ENCODE data around the gene SNRNP25. TPM values are rescaled to one million over a fixed set of nuclear protein-coding genes. Genes with fewer than 3 reads are reported as not detected.

The SNRNP25 gene
- total and polyA plus RNA-seq, 3 experiments from 2014 or later, result 16.3 to 110 (median 108) TPM

DNA sequence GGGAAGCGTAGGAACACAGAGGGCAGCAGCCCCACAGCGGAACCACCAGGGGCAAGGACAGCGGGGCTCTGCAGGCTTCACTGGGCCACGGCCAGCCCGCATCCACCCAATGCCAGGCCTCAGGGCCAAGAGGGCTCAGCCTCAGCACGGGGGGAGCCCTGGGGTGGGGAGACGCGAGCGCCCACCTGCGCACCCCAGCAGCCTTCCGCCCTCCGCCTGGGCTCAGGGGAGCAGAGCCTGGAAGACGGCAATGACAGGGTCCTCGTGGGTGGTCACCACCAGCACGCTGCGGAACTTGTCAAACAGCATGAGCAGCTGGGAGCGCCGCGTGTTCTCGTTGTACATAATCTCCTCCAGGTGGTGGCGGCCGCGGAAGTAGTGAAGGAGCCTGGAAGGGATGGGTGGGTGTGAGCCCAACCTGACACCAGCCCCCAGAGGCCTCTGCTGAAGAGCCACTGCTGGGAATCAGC, 32.9 kb downstream of the SNRNP25 start:
- Mint-ChIP-seq H3K27ac (no peak overlapping the region), H3K36me3 (peaks cover 0 to 52% (median 2%) of the 10 kb centered on the region in 3 donors), H3K4me3 (no peak overlapping the region), H3K4me1 (peaks cover 24 to 29% (median 24%) of the 10 kb centered on the region in 3 donors), H3K9me3 (no peaks in the 10 kb centered on the region), H3K27me3 (peaks cover 0 to 1% of the 10 kb centered on the region in 2 donors)
- Histone ChIP-seq H3K36me3 (ENCODE audit: insufficient read depth, low read length) (no peaks in the 10 kb centered on the region), H3K9me3 (ENCODE audit: low read length) (no peaks in the 10 kb centered on the region), H3K4me3 (ENCODE audit: low read length) (no peak overlapping the region), H3K27me3 (ENCODE audit: insufficient read depth, low read length, poor library complexity, severe bottlenecking) (no peaks in the 10 kb centered on the region), H3K4me1 (ENCODE audit: insufficient read depth, low read length) (peaks cover 19% of the 10 kb centered on the region), H3K27ac (ENCODE audit: low read depth, low read length) (no peak overlapping the region)
- DNase-seq, result peak in 1 of 5 donors; percentile 46
- POLR2A ChIA-PET, result no interaction called here
- CTCF ChIA-PET, result interaction anchor here (3.7 to 5.0 kb wide), 2 partner anchors 10 to 21 kb away, joined by 21 to 25 read pairs; no protein-coding TSS in a partner anchor

GRCh38 chr16:88613-89012, 35.0 kb downstream of the SNRNP25 start:
- Mint-ChIP-seq H3K9me3 (no peaks in the 10 kb centered on the region), H3K27me3 (peaks cover 0 to 1% of the 10 kb centered on the region in 2 donors), H3K36me3 (peaks cover 0 to 60% (median 2%) of the 10 kb centered on the region in 3 donors), H3K4me1 (peaks cover 16 to 17% (median 16%) of the 10 kb centered on the region in 3 donors), H3K27ac (no peak overlapping the region), H3K4me3 (no peak overlapping the region)
- no peak for DNase-seq
- Histone ChIP-seq H3K27ac (ENCODE audit: low read depth, low read length) (no peak overlapping the region), H3K9me3 (ENCODE audit: low read length) (no peaks in the 10 kb centered on the region), H3K36me3 (ENCODE audit: insufficient read depth, low read length) (no peaks in the 10 kb centered on the region), H3K27me3 (ENCODE audit: insufficient read depth, low read length, poor library complexity, severe bottlenecking) (no peaks in the 10 kb centered on the region), H3K4me1 (ENCODE audit: insufficient read depth, low read length) (peaks cover 17% of the 10 kb centered on the region), H3K4me3 (ENCODE audit: low read length) (no peak overlapping the region)
- CTCF ChIA-PET, result interaction anchor here (1.7 kb wide), 1 partner anchor 23 kb away, joined by 7 read pairs; no protein-coding TSS in a partner anchor
- POLR2A ChIA-PET, result interaction anchor here (0.6 kb wide), 1 partner anchor 335 kb away, joined by 8 read pairs; no protein-coding TSS in a partner anchor

- ChIA-PET POLR2A (no interaction called here), CTCF (interaction anchor here (1.7 kb wide), 1 partner anchor 24 kb away, joined by 7 read pairs; no protein-coding TSS in a partner anchor)
- no peak for DNase-seq
- Histone ChIP-seq H3K27ac (ENCODE audit: low read depth, low read length) (no peak overlapping the region), H3K4me1 (ENCODE audit: insufficient read depth, low read length) (peaks cover 7% of the 10 kb centered on the region), H3K4me3 (ENCODE audit: low read length) (no peak overlapping the region), H3K27me3 (ENCODE audit: insufficient read depth, low read length, poor library complexity, severe bottlenecking) (no peaks in the 10 kb centered on the region), H3K9me3 (ENCODE audit: low read length) (no peaks in the 10 kb centered on the region), H3K36me3 (ENCODE audit: insufficient read depth, low read length) (no peaks in the 10 kb centered on the region)
- Mint-ChIP-seq H3K4me3 (no peak overlapping the region), H3K36me3 (peaks cover 0 to 54% (median 2%) of the 10 kb centered on the region in 3 donors), H3K9me3 (no peaks in the 10 kb centered on the region), H3K27ac (peak overlapping the region in 1 of 8 donors; percentile 33), H3K4me1 (peaks cover 6 to 7% (median 6%) of the 10 kb centered on the region in 3 donors), H3K27me3 (peaks cover 0 to under 1% of the 10 kb centered on the region in 2 donors)
Measured at GRCh38 chr16:89391-90302, 36.0 kb downstream of the SNRNP25 start.

- CTCF ChIA-PET, result interaction anchor here (9.1 kb wide), 1 partner anchor 28 kb away, joined by 201 read pairs; no protein-coding TSS in a partner anchor
- H3K36me3 Mint-ChIP-seq, result peaks cover 0 to 43% (median 2%) of the 10 kb centered on the region in 3 donors
Measured at GRCh38 chr16:91484-91883, 37.9 kb downstream of the SNRNP25 start.

DNA sequence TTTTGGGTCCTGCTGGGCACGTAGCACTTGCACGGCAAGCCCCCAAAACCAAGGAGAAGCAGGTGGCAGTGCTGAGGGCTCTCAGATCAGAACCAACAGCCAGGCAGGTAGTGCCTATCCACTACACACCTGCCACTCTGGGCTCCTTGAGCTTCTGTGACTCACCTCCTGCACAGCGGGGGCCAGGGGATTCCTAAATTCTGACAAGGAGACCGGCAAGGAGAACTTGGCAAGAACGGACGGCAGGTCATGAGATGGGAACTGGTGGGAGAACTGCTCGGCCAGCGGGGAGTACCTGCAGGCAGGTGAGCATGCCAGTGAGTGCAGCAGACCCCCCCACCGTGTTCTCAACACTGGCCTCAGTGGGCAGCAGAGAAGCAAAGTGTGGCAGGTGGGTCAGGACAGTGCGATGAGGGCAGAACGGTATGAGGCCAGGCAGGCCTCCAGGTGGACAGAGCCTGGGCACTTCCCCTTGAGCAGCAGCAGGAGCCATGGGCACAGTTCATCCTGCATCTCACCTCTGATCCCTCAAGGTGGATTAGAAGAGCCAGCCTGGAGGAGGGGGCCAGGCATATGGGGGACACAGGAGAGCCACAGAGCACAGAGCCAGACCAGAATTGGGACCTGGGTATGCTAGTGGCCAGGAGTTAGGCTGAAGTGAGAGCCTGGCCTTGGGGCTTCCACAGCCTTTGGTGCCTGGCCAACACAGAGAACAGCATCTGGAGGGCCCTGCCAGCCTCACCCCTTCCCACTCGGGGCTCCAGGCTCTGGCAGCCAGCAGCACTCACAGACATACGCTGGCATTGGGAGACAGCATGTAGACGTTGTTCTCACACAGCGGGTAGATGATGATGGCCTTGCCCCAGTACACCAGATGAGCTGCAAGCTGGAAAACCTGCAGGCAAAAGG, 39.1 kb downstream of the SNRNP25 start:
- Histone ChIP-seq H3K9me3 (ENCODE audit: low read length) (no peaks in the 10 kb centered on the region), H3K27ac (ENCODE audit: low read depth, low read length) (no peak overlapping the region), H3K36me3 (ENCODE audit: insufficient read depth, low read length) (no peaks in the 10 kb centered on the region), H3K4me3 (ENCODE audit: low read length) (no peak overlapping the region), H3K27me3 (ENCODE audit: insufficient read depth, low read length, poor library complexity, severe bottlenecking) (no peaks in the 10 kb centered on the region), H3K4me1 (ENCODE audit: insufficient read depth, low read length) (no peaks in the 10 kb centered on the region)
- Mint-ChIP-seq H3K4me1 (peaks cover 3 to 9% (median 7%) of the 10 kb centered on the region in 3 donors), H3K27ac (peak overlapping the region in 3 of 8 donors; percentile 26 to 85 (median 38)), H3K9me3 (no peaks in the 10 kb centered on the region), H3K36me3 (peaks cover 0 to 38% (median 2%) of the 10 kb centered on the region in 3 donors), H3K27me3 (peaks cover 0 to 4% of the 10 kb centered on the region in 2 donors), H3K4me3 (no peak overlapping the region)
- ChIA-PET CTCF (interaction anchor here (0.7 to 9.1 kb wide), 2 partner anchors 29 to 39 kb away, joined by 3 to 201 read pairs; partner anchors contain the start of genes POLR3K and SNRNP25), POLR2A (no interaction called here)
- no peak for DNase-seq

More at GRCh38 chr16:91484-91883, 37.9 kb downstream of the SNRNP25 start:
- DNase-seq, result no peak
- Histone ChIP-seq H3K4me1 (ENCODE audit: insufficient read depth, low read length) (no peaks in the 10 kb centered on the region), H3K4me3 (ENCODE audit: low read length) (no peak overlapping the region), H3K27me3 (ENCODE audit: insufficient read depth, low read length, poor library complexity, severe bottlenecking) (no peaks in the 10 kb centered on the region), H3K27ac (ENCODE audit: low read depth, low read length) (no peak overlapping the region), H3K9me3 (ENCODE audit: low read length) (no peaks in the 10 kb centered on the region), H3K36me3 (ENCODE audit: insufficient read depth, low read length) (no peaks in the 10 kb centered on the region)
- POLR2A ChIA-PET, result interaction anchor here (1.2 kb wide), 1 partner anchor 19 kb away, joined by 3 read pairs; the partner anchor contains the start of gene RHBDF1
- Mint-ChIP-seq H3K4me1 (no peaks in the 10 kb centered on the region), H3K9me3 (no peaks in the 10 kb centered on the region), H3K4me3 (no peak overlapping the region), H3K27ac (peak overlapping the region in 3 of 8 donors; percentile 23 to 43 (median 42)), H3K27me3 (peaks cover 0 to 4% of the 10 kb centered on the region in 2 donors)

- H3K36me3 ChIP-seq (ENCODE audit: insufficient read depth, low read length), result no peaks in the 10 kb centered on the region
- no peaks in the 10 kb centered on the region for H3K9me3 Mint-ChIP-seq
- POLR2A ChIA-PET, result no interaction called here
- H3K27me3 ChIP-seq (ENCODE audit: insufficient read depth, low read length, poor library complexity, severe bottlenecking), result no peaks in the 10 kb centered on the region
- H3K27ac Mint-ChIP-seq, result peak overlapping the region in 1 of 8 donors; percentile 52
- H3K9me3 ChIP-seq (ENCODE audit: low read length), result no peaks in the 10 kb centered on the region
- peaks cover 0 to 32% (median 2%) of the 10 kb centered on the region in 3 donors for H3K36me3 Mint-ChIP-seq
- H3K4me1 ChIP-seq (ENCODE audit: insufficient read depth, low read length), result no peaks in the 10 kb centered on the region
- H3K27ac ChIP-seq (ENCODE audit: low read depth, low read length), result no peak overlapping the region
- H3K4me3 ChIP-seq (ENCODE audit: low read length), result no peak overlapping the region
- DNase-seq, result no peak
- H3K4me3 Mint-ChIP-seq, result no peak overlapping the region
- CTCF ChIA-PET, result interaction anchor here (1.4 to 9.1 kb wide), 5 partner anchors 12 to 268 kb away, joined by 3 to 201 read pairs (median 53); partner anchors contain the start of genes MPG and RHBDF1
- peaks cover 3 to 11% (median 7%) of the 10 kb centered on the region in 3 donors for H3K4me1 Mint-ChIP-seq
- H3K27me3 Mint-ChIP-seq, result peaks cover 0 to 4% of the 10 kb centered on the region in 2 donors
Measured at GRCh38 chr16:94918-95265, 41.3 kb downstream of the SNRNP25 start.

DNA sequence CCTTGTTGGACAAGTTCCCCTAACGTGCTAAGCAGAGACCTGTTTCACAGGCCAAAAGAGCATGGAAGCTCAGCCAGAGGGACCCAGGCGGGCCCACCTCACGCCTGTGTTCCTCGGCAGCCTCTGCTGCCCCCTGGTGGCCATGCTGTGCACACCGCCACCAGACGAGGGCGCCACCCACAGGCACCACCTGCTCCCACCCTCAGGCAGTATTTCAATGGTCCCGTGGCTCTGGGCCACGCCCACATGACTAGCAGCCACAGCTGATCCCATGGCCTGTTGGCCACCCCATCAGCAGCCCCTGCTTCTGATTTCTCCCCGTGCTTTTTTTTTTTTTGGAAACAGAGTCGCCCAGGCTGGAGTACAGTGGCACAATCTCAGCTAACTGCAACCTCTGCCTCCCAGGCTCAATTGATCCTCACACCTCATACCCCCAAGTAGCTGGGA, 43.3 kb downstream of the SNRNP25 start:
- ChIA-PET POLR2A (interaction anchor here (0.6 to 1.2 kb wide), 4 partner anchors 20 to 855 kb away, joined by 3 to 5 read pairs (median 4); no protein-coding TSS in a partner anchor), CTCF (interaction anchor here (0.6 to 9.1 kb wide), 21 partner anchors 10 to 332 kb away, joined by 3 to 201 read pairs (median 5); partner anchors contain the start of genes MPG, POLR3K and RHBDF1)
- peak; percentile 85 to 91 (median 87) for DNase-seq
- Mint-ChIP-seq H3K4me1 (peaks cover 3 to 11% (median 7%) of the 10 kb centered on the region in 3 donors), H3K9me3 (no peaks in the 10 kb centered on the region), H3K4me3 (no peak overlapping the region), H3K27me3 (peaks cover 0 to 4% of the 10 kb centered on the region in 2 donors), H3K27ac (peak overlapping the region in 2 of 8 donors; percentile 7 to 43), H3K36me3 (peaks cover 0 to 31% (median 0%) of the 10 kb centered on the region in 3 donors)
- no peaks in the 10 kb centered on the region for H3K9me3 ChIP-seq (ENCODE audit: low read length)
- no peaks in the 10 kb centered on the region for H3K36me3 ChIP-seq (ENCODE audit: insufficient read depth, low read length)
- H3K4me1 ChIP-seq (ENCODE audit: insufficient read depth, low read length), result no peaks in the 10 kb centered on the region
- H3K27ac ChIP-seq (ENCODE audit: low read depth, low read length), result no peak overlapping the region
- H3K4me3 ChIP-seq (ENCODE audit: low read length), result no peak overlapping the region
- H3K27me3 ChIP-seq (ENCODE audit: insufficient read depth, low read length, poor library complexity, severe bottlenecking), result no peaks in the 10 kb centered on the region
